Stimulated activated CD8-positive, alpha-beta memory T cell treated with anti-CD3 and anti-CD28 coated beads, Interleukin-15, amount 100 ng/mL, for 24 hours (primary cell): ENCODE measurements around the gene AWAT1.
"Not testable (repeated sequence)": the region's sequence is repeated elsewhere in the genome, so short reads cannot be mapped to it uniquely, and the experiment has no call there.

Experiments
- DNase-seq: peaks from one replicate; pipeline ENCODE4 v3.0.0-alpha.2; 2020; ENCODE audit warnings: low read depth

AWAT1 gene

GRCh38 chrX:70234355-70234754 is at the start of gene AWAT1:
TSS of gene AWAT1 (plus strand) at chrX:70234655. CDS start at chrX:70234696, 41 bp downstream.
- no peak for DNase-seq

GRCh38 chrX:70190225-70190624 is 44.2 kb upstream of the AWAT1 start:
- DNase-seq, result no peak

- DNase-seq, result peak; percentile 1
These were observed 37.3 kb upstream of the AWAT1 start for GRCh38 chrX:70196961-70197720.

- no peak for DNase-seq
These were observed 32.7 kb upstream of the AWAT1 start for GRCh38 chrX:70201732-70202131.

GRCh38 chrX:70208479-70208878 is 26.0 kb upstream of the AWAT1 start:
- no peak for DNase-seq

GRCh38 chrX:70209570-70209969 is 24.9 kb upstream of the AWAT1 start:
- not testable (repeated sequence) for DNase-seq

GRCh38 chrX:70219938-70220764 is 14.3 kb upstream of the AWAT1 start:
- DNase-seq, result no peak

GRCh38 chrX:70226048-70226447 is 8.4 kb upstream of the AWAT1 start:
- no peak for DNase-seq

- DNase-seq, result no peak
These were observed 7.8 kb upstream of the AWAT1 start for GRCh38 chrX:70226687-70227086.

- no peak for DNase-seq
These were observed 2.8 kb upstream of the AWAT1 start for GRCh38 chrX:70231666-70232065.

GRCh38 chrX:70240751-70241150 is 6.3 kb downstream of the AWAT1 start:
- no peak for DNase-seq

GRCh38 chrX:70241501-70241900 is 7.0 kb downstream of the AWAT1 start:
- no peak for DNase-seq

- not testable (repeated sequence) for DNase-seq
These were observed 9.1 kb downstream of the AWAT1 start for GRCh38 chrX:70243601-70244000.

- no peak for DNase-seq
These were observed 10.4 kb downstream of the AWAT1 start for GRCh38 chrX:70244881-70245280.

GRCh38 chrX:70247252-70247651 is 12.8 kb downstream of the AWAT1 start:
- no peak for DNase-seq

GRCh38 chrX:70252491-70252890 is 18.0 kb downstream of the AWAT1 start:
- DNase-seq, result no peak

GRCh38 chrX:70253377-70254062 is 19.1 kb downstream of the AWAT1 start:
- DNase-seq, result no peak

- DNase-seq, result no peak
These were observed 19.6 kb downstream of the AWAT1 start for GRCh38 chrX:70254063-70254400.

GRCh38 chrX:70254909-70255308 is 20.5 kb downstream of the AWAT1 start:
- DNase-seq, result no peak

GRCh38 chrX:70255452-70255851 is 21.0 kb downstream of the AWAT1 start:
- no peak for DNase-seq

GRCh38 chrX:70257423-70258288 is 23.2 kb downstream of the AWAT1 start:
- DNase-seq, result no peak

- DNase-seq, result no peak
These were observed 25.6 kb downstream of the AWAT1 start, which contains the start of gene P2RY4 for GRCh38 chrX:70260104-70260503. TSS of gene P2RY4 (minus strand) at chrX:70260204. CDS start at chrX:70259624, 580 bp downstream.
